ENCODE data around the gene MAGEB17.
"Not testable (repeated sequence)": the region's sequence is repeated elsewhere in the genome, so short reads cannot be mapped to it uniquely, and the experiment has no call there.

The MAGEB17 gene

GRCh38 chrX:16175329-16176061, 8.2 kb downstream of the MAGEB17 start:
- H3K4me3 ChIP-seq (ENCODE audit: insufficient read depth, low read depth, low read length, poor library complexity, severe bottlenecking), result no peak overlapping the region
- no peaks in the 10 kb centered on the region for H3K27me3 ChIP-seq (replicated peaks; ENCODE audit: control insufficient read depth, insufficient read depth, low read length, poor library complexity, severe bottlenecking)
- no peak for DNase-seq
- H3K9me3 ChIP-seq (ENCODE audit: control insufficient read depth, low read length), result no peaks in the 10 kb centered on the region
- no peak overlapping the region for H3K27ac ChIP-seq (ENCODE audit: insufficient read depth, low read length, poor library complexity, severe bottlenecking)
- no peaks in the 10 kb centered on the region for H3K4me1 ChIP-seq (ENCODE audit: control insufficient read depth, insufficient read depth, low read length, poor library complexity, severe bottlenecking)
- no peaks in the 10 kb centered on the region for H3K36me3 ChIP-seq (ENCODE audit: control insufficient read depth, insufficient read depth, low read length)

GRCh38 chrX:16177260-16177659, 10.0 kb downstream of the MAGEB17 start:
- H3K4me1 ChIP-seq (ENCODE audit: control insufficient read depth, insufficient read depth, low read length, poor library complexity, severe bottlenecking), result no peaks in the 10 kb centered on the region
- H3K9me3 ChIP-seq (ENCODE audit: control insufficient read depth, low read length), result no peaks in the 10 kb centered on the region
- no peaks in the 10 kb centered on the region for H3K27me3 ChIP-seq (replicated peaks; ENCODE audit: control insufficient read depth, insufficient read depth, low read length, poor library complexity, severe bottlenecking)
- H3K4me3 ChIP-seq (ENCODE audit: insufficient read depth, low read depth, low read length, poor library complexity, severe bottlenecking), result no peak overlapping the region
- H3K27ac ChIP-seq (ENCODE audit: insufficient read depth, low read length, poor library complexity, severe bottlenecking), result no peak overlapping the region
- no peaks in the 10 kb centered on the region for H3K36me3 ChIP-seq (ENCODE audit: control insufficient read depth, insufficient read depth, low read length)
- no peak for DNase-seq

DNA sequence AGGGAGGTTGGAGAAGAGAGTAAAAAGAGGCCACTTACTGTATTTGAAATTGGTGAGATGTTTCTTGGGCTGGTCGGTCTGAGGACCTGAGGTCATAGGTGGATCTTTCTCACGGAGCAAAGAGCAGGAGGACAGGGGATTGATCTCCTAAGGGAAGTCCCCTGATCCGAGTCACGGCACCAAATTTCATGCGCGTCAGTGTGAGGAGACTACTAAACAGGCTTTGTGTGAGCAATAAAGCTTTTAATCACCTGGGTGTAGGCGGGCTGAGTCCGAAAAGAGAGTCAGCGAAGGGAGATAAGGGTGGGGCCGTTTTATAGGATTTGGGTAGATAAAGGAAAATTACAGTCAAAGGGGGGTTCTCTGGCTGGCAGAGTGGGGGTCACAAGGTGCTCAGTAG, 16.6 kb downstream of the MAGEB17 start:
- DNase-seq; H3K36me3 ChIP-seq (ENCODE audit: control insufficient read depth, insufficient read depth, low read length); H3K9me3 ChIP-seq (ENCODE audit: control insufficient read depth, low read length); H3K4me1 ChIP-seq (ENCODE audit: control insufficient read depth, insufficient read depth, low read length, poor library complexity, severe bottlenecking); H3K27me3 ChIP-seq (replicated peaks; ENCODE audit: control insufficient read depth, insufficient read depth, low read length, poor library complexity, severe bottlenecking); H3K4me3 ChIP-seq (ENCODE audit: insufficient read depth, low read depth, low read length, poor library complexity, severe bottlenecking); H3K27ac ChIP-seq (ENCODE audit: insufficient read depth, low read length, poor library complexity, severe bottlenecking): not testable (repeated sequence)

DNA sequence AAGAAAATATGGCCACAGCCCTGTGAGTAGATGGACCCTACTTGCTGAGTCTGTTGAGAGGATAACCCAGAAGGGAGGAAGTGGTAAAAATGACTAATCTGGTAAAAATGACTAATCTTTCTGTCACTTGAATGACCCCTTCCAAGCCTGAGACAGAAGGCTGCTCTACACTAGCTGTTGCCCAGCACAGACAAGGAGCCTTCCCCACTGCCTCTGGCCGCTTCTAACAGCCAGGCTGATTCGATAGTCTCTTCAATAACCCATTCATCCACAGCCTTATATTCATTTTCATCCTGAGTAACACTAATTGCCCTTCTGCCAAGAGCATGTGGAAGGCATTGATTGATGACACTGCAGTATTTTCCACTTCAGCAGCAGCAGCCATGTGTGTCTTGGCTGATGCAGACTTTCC, 18.4 kb downstream of the MAGEB17 start:
- Histone ChIP-seq H3K4me3 (ENCODE audit: insufficient read depth, low read depth, low read length, poor library complexity, severe bottlenecking) (no peak overlapping the region), H3K27me3 (replicated peaks; ENCODE audit: control insufficient read depth, insufficient read depth, low read length, poor library complexity, severe bottlenecking) (no peaks in the 10 kb centered on the region), H3K9me3 (ENCODE audit: control insufficient read depth, low read length) (no peaks in the 10 kb centered on the region), H3K36me3 (ENCODE audit: control insufficient read depth, insufficient read depth, low read length) (no peaks in the 10 kb centered on the region), H3K27ac (ENCODE audit: insufficient read depth, low read length, poor library complexity, severe bottlenecking) (no peak overlapping the region), H3K4me1 (ENCODE audit: control insufficient read depth, insufficient read depth, low read length, poor library complexity, severe bottlenecking) (no peaks in the 10 kb centered on the region)
- DNase-seq, result no peak

DNA sequence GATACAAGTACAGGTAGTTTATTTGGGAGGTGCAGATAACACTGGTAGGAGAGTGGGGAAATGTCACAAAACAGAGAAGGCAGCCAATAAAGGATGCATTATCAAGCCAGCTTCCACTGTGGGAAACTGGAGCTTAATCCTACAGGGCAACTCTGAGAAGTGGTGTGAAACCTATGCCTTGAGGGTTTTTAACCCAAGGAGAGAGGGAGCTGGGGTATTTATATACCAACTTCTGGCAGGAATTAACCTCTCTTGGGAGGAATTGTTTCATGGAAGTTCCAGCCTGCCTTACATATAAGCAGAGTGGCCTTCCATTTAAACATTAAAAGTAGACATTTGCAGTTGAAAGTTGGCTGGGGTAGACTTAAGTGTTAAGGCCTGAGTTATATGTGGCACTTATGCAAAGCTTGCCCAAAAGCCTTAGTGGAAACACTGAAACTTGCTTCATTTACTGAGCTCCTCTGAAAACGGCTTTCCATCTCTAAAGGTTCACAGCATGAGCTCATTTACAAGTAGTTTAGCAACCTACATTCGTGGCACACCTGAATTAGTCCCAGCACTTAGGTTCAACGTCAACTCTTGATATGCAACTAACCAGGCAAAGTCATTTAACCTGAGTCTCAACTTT, 19.2 kb downstream of the MAGEB17 start:
- H3K9me3 ChIP-seq (ENCODE audit: control insufficient read depth, low read length), result no peaks in the 10 kb centered on the region
- H3K36me3 ChIP-seq (ENCODE audit: control insufficient read depth, insufficient read depth, low read length), result no peaks in the 10 kb centered on the region
- H3K27me3 ChIP-seq (replicated peaks; ENCODE audit: control insufficient read depth, insufficient read depth, low read length, poor library complexity, severe bottlenecking), result no peaks in the 10 kb centered on the region
- no peak overlapping the region for H3K4me3 ChIP-seq (ENCODE audit: insufficient read depth, low read depth, low read length, poor library complexity, severe bottlenecking)
- H3K27ac ChIP-seq (ENCODE audit: insufficient read depth, low read length, poor library complexity, severe bottlenecking), result no peak overlapping the region
- DNase-seq, result no peak
- no peaks in the 10 kb centered on the region for H3K4me1 ChIP-seq (ENCODE audit: control insufficient read depth, insufficient read depth, low read length, poor library complexity, severe bottlenecking)

DNA sequence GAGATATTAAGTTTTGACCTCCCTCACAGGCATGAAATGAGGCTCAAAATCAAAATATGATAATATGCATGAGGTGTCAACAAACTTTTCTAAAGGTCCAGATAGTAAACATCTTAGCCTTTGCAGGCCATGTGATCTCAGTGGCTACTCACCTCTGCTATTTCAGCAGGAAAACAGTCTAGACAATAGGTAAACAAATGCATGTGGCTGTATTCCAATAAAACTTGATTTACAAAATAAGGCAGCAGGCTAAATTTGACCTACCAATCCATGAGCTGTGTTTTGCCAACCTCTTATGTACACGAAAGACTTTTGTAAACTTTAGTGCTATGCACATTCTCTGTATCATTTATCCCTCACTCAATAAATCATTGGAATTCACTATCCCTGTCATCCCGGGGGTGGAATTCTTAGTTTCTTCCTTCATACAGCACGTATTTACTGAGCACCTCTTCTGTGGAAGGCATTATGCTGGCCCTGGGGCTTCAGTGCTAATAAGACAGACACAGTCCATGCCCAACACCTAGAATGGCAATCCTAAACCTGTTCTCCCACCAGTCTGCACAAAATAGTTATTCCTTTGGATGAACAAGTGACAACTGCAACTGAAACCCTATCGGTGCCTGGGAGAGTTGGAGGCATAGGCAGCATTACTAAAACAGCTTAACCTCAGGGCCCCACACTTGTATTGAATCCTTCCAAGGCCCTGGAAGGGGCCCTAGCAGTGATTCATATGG, 19.9 kb downstream of the MAGEB17 start:
- no peaks in the 10 kb centered on the region for H3K27me3 ChIP-seq (replicated peaks; ENCODE audit: control insufficient read depth, insufficient read depth, low read length, poor library complexity, severe bottlenecking)
- no peak overlapping the region for H3K27ac ChIP-seq (ENCODE audit: insufficient read depth, low read length, poor library complexity, severe bottlenecking)
- no peak for DNase-seq
- H3K4me1 ChIP-seq (ENCODE audit: control insufficient read depth, insufficient read depth, low read length, poor library complexity, severe bottlenecking), result no peaks in the 10 kb centered on the region
- H3K36me3 ChIP-seq (ENCODE audit: control insufficient read depth, insufficient read depth, low read length), result no peaks in the 10 kb centered on the region
- H3K9me3 ChIP-seq (ENCODE audit: control insufficient read depth, low read length), result no peaks in the 10 kb centered on the region
- H3K4me3 ChIP-seq (ENCODE audit: insufficient read depth, low read depth, low read length, poor library complexity, severe bottlenecking), result no peak overlapping the region

- DNase-seq, result no peak
- Histone ChIP-seq H3K4me3 (ENCODE audit: insufficient read depth, low read depth, low read length, poor library complexity, severe bottlenecking) (no peak overlapping the region), H3K36me3 (ENCODE audit: control insufficient read depth, insufficient read depth, low read length) (no peaks in the 10 kb centered on the region)
Measured at GRCh38 chrX:16188687-16189086, 21.4 kb downstream of the MAGEB17 start.

GRCh38 chrX:16191605-16192004, 24.3 kb downstream of the MAGEB17 start:
- no peaks in the 10 kb centered on the region for H3K9me3 ChIP-seq (ENCODE audit: control insufficient read depth, low read length)
- H3K4me3 ChIP-seq (ENCODE audit: insufficient read depth, low read depth, low read length, poor library complexity, severe bottlenecking), result no peak overlapping the region
- no peaks in the 10 kb centered on the region for H3K36me3 ChIP-seq (ENCODE audit: control insufficient read depth, insufficient read depth, low read length)
- no peaks in the 10 kb centered on the region for H3K27me3 ChIP-seq (replicated peaks; ENCODE audit: control insufficient read depth, insufficient read depth, low read length, poor library complexity, severe bottlenecking)
- H3K27ac ChIP-seq (ENCODE audit: insufficient read depth, low read length, poor library complexity, severe bottlenecking), result no peak overlapping the region
- DNase-seq, result no peak
- H3K4me1 ChIP-seq (ENCODE audit: control insufficient read depth, insufficient read depth, low read length, poor library complexity, severe bottlenecking), result no peaks in the 10 kb centered on the region

More at GRCh38 chrX:16188687-16189086, 21.4 kb downstream of the MAGEB17 start:
- no peaks in the 10 kb centered on the region for H3K9me3 ChIP-seq (ENCODE audit: control insufficient read depth, low read length)
- no peak overlapping the region for H3K27ac ChIP-seq (ENCODE audit: insufficient read depth, low read length, poor library complexity, severe bottlenecking)
- no peaks in the 10 kb centered on the region for H3K4me1 ChIP-seq (ENCODE audit: control insufficient read depth, insufficient read depth, low read length, poor library complexity, severe bottlenecking)
- no peaks in the 10 kb centered on the region for H3K27me3 ChIP-seq (replicated peaks; ENCODE audit: control insufficient read depth, insufficient read depth, low read length, poor library complexity, severe bottlenecking)

DNA sequence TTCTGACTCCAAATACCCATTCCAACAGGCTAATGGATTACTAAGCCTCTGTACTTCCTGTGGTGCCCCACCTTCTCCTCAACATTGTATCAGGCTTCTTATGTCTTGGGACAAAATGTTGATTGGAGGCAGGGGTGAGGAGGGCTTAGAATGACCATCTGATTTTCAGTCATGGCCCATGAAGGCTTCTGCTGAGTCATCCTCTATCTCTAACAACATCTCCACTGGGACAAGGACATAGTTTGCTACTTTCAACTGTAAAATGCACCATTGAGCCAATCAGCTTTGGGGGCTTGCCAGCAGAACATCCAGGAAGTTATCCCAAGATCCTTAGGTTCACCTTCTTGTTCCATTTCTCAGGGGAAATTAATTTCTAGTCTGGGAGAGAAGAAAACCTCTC, 29.5 kb downstream of the MAGEB17 start:
- H3K27ac ChIP-seq (ENCODE audit: insufficient read depth, low read length, poor library complexity, severe bottlenecking), result no peak overlapping the region
- no peak overlapping the region for H3K4me3 ChIP-seq (ENCODE audit: insufficient read depth, low read depth, low read length, poor library complexity, severe bottlenecking)
- H3K4me1 ChIP-seq (ENCODE audit: control insufficient read depth, insufficient read depth, low read length, poor library complexity, severe bottlenecking), result no peaks in the 10 kb centered on the region
- no peaks in the 10 kb centered on the region for H3K9me3 ChIP-seq (ENCODE audit: control insufficient read depth, low read length)
- DNase-seq, result no peak
- H3K27me3 ChIP-seq (replicated peaks; ENCODE audit: control insufficient read depth, insufficient read depth, low read length, poor library complexity, severe bottlenecking), result no peaks in the 10 kb centered on the region
- H3K36me3 ChIP-seq (ENCODE audit: control insufficient read depth, insufficient read depth, low read length), result no peaks in the 10 kb centered on the region

DNA sequence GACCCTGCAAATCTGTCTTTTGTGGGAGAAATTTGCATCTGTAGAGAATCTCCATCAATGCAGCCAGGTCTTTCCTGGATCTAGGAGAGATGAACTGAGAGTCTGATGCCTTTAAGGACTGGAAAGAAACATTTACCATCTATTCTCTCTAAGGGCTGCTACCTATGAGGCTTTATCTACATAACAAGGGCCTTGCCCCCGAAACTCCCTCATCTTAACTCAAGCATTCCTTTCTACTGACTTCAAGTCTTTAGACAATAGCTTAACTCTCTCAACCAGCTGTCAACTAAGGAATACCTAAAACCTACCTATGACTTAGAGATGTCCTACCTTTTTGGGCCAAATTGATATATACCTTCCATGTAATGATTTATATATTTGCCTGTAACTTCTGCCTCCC, 32.1 kb downstream of the MAGEB17 start:
- Histone ChIP-seq H3K9me3 (ENCODE audit: control insufficient read depth, low read length) (no peaks in the 10 kb centered on the region), H3K27me3 (replicated peaks; ENCODE audit: control insufficient read depth, insufficient read depth, low read length, poor library complexity, severe bottlenecking) (no peaks in the 10 kb centered on the region), H3K27ac (ENCODE audit: insufficient read depth, low read length, poor library complexity, severe bottlenecking) (no peak overlapping the region), H3K36me3 (ENCODE audit: control insufficient read depth, insufficient read depth, low read length) (no peaks in the 10 kb centered on the region), H3K4me3 (ENCODE audit: insufficient read depth, low read depth, low read length, poor library complexity, severe bottlenecking) (no peak overlapping the region), H3K4me1 (ENCODE audit: control insufficient read depth, insufficient read depth, low read length, poor library complexity, severe bottlenecking) (no peaks in the 10 kb centered on the region)
- DNase-seq, result no peak

Measured in effector memory CD4-positive, alpha-beta T cell (primary cell).